Measurements from ENCODE around the gene ZNF26. TPM values are rescaled to one million over a fixed set of nuclear protein-coding genes. Genes with fewer than 3 reads are reported as not detected.

Gene ZNF26
- total and polyA plus RNA-seq, 2 donors from 2014 or later, result 2.9 to 16.4 TPM

DNA sequence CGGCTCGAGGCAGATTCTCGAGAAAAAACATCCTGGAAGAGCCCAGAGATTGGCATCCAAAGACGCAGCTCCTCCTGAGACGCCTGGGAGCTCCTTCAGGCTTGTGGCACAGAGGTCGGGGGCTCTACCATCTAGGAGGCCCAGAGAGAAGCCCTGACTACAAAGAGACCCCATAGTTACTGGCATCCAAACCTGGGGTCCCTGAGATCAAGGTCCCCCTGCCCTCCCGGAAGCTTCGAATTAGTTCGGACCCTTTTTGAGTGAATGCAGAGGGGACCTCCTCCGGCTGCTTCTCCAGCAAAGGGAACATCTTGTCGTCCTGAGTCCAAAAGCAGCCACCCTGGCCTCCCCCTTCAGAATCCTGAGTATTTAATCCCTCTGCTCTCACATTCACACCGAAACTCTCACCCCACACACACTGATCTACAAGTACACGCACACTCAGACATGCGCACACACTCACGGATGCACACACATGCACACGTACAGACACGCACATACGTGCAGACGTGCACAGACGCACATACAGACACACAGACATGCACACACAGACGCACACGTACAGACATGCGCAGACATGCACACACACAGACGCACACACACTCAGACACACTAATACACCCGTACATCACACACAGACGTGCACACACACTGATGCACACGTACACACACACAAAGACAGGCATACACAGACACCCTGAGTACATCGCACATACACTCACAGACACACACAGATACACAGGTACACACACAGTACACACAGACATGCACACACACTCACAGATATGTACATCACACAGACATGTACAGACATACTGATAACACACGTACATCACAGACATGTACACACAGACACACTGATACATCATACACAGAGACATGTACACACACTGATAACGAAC is 36.0 kb upstream of the ZNF26 start:
- intact Hi-C loops (cut with DNase I), result no loop called here
- H3K9me3 ChIP-seq (ENCODE audit: control insufficient read depth in 2 of 3, insufficient read depth in 1 of 3, low read length in 3 of 3), result peaks cover 18 to 45% (median 20%) of the 10 kb centered on the region in 3 donors
- peaks cover 0 to 7% (median 0%) of the 10 kb centered on the region in 3 donors for H3K4me1 ChIP-seq (ENCODE audit: control insufficient read depth in 2 of 3, insufficient read depth in 2 of 3, low read depth in 1 of 3, low read length in 3 of 3)
- FAIRE-seq, result no peak
- peaks cover 6 to 13% (median 13%) of the 10 kb centered on the region in 3 donors for H3K36me3 ChIP-seq (ENCODE audit: control insufficient read depth in 2 of 3, insufficient read depth in 3 of 3, low read length in 3 of 3)
- H3K4me3 ChIP-seq (ENCODE audit: low read length in 3 of 3), result no peak overlapping the region
- H3K27ac ChIP-seq (ENCODE audit: low read depth in 2 of 2, low read length in 2 of 2), result no peak overlapping the region
- no peaks in the 10 kb centered on the region for H3K27me3 ChIP-seq (ENCODE audit: control insufficient read depth, insufficient read depth, low read length)
- DNase-seq, result no peak
- TF ChIP-seq, protein P1, sequence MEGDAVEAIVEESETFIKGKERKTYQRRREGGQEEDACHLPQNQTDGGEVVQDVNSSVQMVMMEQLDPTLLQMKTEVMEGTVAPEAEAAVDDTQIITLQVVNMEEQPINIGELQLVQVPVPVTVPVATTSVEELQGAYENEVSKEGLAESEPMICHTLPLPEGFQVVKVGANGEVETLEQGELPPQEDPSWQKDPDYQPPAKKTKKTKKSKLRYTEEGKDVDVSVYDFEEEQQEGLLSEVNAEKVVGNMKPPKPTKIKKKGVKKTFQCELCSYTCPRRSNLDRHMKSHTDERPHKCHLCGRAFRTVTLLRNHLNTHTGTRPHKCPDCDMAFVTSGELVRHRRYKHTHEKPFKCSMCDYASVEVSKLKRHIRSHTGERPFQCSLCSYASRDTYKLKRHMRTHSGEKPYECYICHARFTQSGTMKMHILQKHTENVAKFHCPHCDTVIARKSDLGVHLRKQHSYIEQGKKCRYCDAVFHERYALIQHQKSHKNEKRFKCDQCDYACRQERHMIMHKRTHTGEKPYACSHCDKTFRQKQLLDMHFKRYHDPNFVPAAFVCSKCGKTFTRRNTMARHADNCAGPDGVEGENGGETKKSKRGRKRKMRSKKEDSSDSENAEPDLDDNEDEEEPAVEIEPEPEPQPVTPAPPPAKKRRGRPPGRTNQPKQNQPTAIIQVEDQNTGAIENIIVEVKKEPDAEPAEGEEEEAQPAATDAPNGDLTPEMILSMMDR (IDR thresholded peaks at IDR 0.05; ENCODE audit: borderline replicate concordance, extremely low read depth, insufficient read depth), result no peak
- H3K9ac ChIP-seq (ENCODE audit: low read length in 3 of 3), result no peak overlapping the region

DNA sequence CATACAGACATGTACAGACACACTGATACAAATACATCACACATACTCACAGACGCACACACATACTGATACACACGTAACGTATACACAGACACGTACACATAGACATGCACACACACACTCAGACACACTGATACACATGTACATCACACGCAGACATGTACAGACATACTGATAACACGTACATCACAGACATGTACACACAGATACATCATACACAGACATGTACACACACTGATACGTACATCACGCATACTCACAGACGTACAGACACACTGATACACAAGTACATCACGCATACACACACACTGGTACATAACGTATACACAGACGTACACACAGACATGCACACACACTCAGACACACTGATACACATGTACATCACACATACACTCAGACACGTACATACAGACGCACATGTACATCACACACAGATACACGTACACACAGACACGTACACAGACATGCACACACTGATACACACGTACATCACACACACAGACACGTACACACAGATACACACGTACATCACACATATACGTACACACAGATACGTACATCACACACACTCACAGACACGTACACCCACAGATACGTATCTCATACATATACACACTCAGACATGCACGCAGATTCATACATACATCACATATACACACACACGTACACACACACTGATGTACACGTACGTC is 35.2 kb upstream of the ZNF26 start:
- FAIRE-seq, result no peak
- H3K36me3 ChIP-seq (ENCODE audit: control insufficient read depth in 2 of 3, insufficient read depth in 3 of 3, low read length in 3 of 3), result peaks cover 6 to 13% (median 8%) of the 10 kb centered on the region in 3 donors
- TF ChIP-seq, protein P1 (IDR thresholded peaks at IDR 0.05; ENCODE audit: borderline replicate concordance, extremely low read depth, insufficient read depth), result no peak
- H3K27ac ChIP-seq (ENCODE audit: low read depth in 2 of 2, low read length in 2 of 2), result no peak overlapping the region
- H3K9ac ChIP-seq (ENCODE audit: low read length in 3 of 3), result no peak overlapping the region
- H3K4me3 ChIP-seq (ENCODE audit: low read length in 3 of 3), result peak overlapping the region in 1 of 3 donors; percentile 18
- peaks cover 14 to 40% (median 18%) of the 10 kb centered on the region in 3 donors for H3K9me3 ChIP-seq (ENCODE audit: control insufficient read depth in 2 of 3, insufficient read depth in 1 of 3, low read length in 3 of 3)
- DNase-seq, result no peak
- H3K27me3 ChIP-seq (ENCODE audit: control insufficient read depth, insufficient read depth, low read length), result no peaks in the 10 kb centered on the region
- peaks cover 0 to 10% (median 0%) of the 10 kb centered on the region in 3 donors for H3K4me1 ChIP-seq (ENCODE audit: control insufficient read depth in 2 of 3, insufficient read depth in 2 of 3, low read depth in 1 of 3, low read length in 3 of 3)
- intact Hi-C loops (cut with DNase I), result no loop called here

DNA sequence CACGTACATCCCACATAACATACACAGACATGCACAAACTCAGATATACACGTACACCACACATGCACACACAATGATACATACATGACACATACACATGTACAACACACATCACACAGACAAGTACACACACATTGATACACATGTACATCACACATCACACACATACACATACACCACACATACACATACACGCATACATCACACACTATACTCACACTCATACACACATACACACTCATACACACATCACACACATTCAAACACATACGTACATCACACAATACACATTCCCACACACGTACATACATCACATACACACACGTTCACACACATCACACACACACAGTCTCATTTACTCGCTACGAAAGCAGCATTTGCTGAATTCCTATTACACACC is 34.5 kb upstream of the ZNF26 start:
- Histone ChIP-seq H3K9me3 (ENCODE audit: control insufficient read depth in 2 of 3, insufficient read depth in 1 of 3, low read length in 3 of 3) (peaks cover 12 to 40% (median 18%) of the 10 kb centered on the region in 3 donors), H3K27ac (ENCODE audit: low read depth in 2 of 2, low read length in 2 of 2) (no peak overlapping the region), H3K9ac (ENCODE audit: low read length in 3 of 3) (no peak overlapping the region), H3K4me1 (ENCODE audit: control insufficient read depth in 2 of 3, insufficient read depth in 2 of 3, low read depth in 1 of 3, low read length in 3 of 3) (peaks cover 0 to 10% (median 0%) of the 10 kb centered on the region in 3 donors), H3K27me3 (ENCODE audit: control insufficient read depth, insufficient read depth, low read length) (no peaks in the 10 kb centered on the region), H3K4me3 (ENCODE audit: low read length in 3 of 3) (no peak overlapping the region), H3K36me3 (ENCODE audit: control insufficient read depth in 2 of 3, insufficient read depth in 3 of 3, low read length in 3 of 3) (peaks cover 6 to 13% (median 7%) of the 10 kb centered on the region in 3 donors)
- no peak for FAIRE-seq
- DNase-seq, result no peak
- TF ChIP-seq, protein P1 (IDR thresholded peaks at IDR 0.05; ENCODE audit: borderline replicate concordance, extremely low read depth, insufficient read depth), result no peak
- intact Hi-C loops (cut with DNase I), result no loop called here

Measured in kidney (tissue), 14 donors.